GM10847 (cell line): ENCODE results near the gene KLF2.

Experiments
- POLR2A ChIP-seq: IDR thresholded peaks from 2 replicates; pipeline ENCODE4 v1.6.1; 2011; ENCODE audit not compliant: insufficient read length; ENCODE audit errors: extremely low read depth

KLF2 gene

DNA sequence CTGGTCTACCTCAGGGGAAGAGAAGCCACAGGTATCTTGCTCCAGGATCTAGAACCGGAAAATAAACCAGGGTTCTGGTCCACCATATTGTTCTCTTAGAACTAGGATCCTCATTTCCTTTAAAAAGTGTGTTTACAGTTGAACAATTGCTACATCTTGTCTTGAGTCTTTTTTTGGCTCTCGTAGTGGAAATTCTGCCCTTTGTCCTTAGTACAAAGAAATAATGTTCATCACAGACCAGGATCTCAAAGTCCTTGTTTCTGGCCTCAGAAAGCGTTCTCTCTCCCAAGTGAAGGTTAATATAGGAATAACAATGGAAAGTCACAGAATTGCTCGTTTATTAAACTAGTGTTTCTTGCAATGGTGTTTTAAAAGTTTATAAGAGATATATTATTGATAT lies 20.8 kb downstream of the KLF2 start:
- no peak for TF ChIP-seq POLR2A

DNA sequence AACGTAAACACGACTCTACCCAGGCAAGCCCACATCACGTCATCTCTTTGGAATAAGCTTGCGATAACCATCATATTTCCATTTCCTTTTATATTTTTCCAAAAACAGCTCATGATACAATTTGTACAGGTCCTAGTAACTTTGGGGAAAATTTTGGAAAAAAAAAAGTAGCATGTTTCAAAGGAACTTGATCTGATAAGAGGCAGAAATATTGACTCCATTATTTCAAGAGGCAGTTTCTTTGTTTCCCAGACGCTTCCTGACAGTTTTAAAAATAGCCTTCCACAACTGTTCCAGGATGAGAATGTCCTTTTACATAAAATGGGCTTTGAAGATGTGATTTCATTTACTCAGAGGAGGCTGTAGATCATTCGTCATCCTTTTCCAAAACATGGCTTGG lies 23.1 kb downstream of the KLF2 start:
- TF ChIP-seq POLR2A = no peak

DNA sequence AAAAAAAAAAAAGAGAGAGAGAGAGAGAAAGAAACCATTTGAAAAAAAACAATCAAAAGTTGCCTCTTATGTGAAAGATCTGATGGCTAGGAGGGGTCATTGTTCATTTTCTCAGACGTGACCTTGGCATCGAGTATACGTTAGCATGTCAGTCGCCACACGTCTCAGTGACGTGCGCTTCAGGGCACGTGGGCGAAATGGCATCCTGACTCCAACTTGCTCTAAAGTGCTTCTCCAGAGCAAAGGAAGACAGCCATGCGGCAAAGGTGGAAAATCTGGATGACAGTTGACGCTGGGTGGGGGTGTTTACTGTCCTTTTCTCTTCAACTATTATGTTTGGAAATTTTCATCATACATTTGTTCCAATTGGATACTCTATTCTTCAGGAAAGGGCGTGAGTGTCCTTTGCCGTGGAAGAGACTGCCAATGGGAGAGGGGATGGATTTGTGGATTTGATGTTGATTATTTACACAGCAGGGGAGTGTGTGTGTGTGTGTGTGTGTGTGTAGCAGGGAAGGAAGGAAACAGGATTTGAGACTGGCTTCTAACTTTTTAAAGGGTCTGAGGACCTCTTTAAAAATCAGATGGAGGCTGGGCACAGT lies 25.0 kb downstream of the KLF2 start:
- TF ChIP-seq POLR2A = no peak

DNA sequence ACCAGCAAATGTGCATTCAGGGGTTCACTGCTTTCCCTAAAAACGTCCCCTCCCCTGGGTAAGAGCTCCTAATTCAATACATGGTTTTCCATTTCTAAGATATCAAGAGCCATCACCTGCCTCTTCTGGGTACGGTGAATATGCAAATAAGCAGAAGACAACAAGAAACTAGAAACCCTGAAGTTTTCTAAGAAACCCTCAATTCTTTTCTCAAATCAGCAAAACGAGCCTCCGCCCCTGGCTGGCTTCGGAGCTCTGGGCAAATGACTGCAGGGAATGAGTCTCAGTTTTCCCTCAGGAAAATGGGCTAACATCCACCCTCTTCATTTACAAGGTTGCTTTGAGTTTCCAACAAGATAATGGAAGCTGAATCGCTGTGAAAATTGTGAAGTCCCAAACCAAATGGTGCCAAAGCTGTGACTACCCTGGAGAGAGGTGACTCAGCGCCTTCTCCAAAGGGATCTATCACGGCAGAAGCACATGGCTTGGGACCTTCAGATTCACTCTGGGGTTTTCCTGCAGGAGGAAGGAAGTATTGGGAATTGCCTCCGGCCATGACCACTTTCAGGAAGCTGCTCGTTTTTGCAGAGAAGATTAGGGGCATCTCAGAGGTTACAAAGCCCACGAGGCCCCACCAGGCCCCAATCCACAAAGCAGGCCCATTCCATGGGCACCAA lies 26.6 kb downstream of the KLF2 start:
- TF ChIP-seq POLR2A = no peak

DNA sequence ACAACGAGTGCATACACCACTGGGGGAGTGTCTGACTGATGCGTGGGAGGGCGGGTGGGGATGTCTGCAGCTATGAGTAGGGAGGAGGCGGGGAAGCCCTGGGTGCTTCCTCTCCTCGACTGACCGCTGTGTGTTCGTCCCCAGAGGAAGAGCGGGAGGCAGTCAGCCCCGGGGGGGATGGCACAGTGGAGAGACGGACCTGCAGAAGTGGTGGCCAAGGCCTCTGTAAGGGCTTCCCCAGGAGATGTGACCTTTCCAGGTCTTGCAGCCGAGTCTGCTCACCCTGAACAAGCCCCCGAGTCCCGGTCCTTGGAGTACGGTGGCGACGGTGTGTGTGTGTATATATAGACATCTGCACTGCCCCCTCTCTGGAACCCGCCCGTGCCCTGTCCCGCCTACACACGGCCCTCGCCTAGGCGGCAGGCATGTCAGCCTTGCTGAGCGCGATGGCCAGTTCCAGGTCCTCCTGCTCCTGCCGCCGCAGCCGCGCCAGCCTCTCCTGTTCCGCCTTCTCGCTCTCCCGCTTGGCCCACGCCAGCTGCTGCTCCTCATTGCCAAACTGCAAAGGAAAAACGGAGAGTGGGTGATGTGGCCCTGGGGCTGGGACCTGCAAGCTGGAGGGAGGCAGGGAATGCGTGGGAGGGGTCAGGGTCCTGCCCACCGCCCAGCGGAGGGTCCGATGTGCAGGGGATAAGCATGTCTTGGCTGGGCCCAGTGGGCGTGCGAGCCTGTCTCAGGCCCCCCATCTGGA lies 30.8 kb downstream of the KLF2 start:
- no peak for TF ChIP-seq POLR2A

DNA sequence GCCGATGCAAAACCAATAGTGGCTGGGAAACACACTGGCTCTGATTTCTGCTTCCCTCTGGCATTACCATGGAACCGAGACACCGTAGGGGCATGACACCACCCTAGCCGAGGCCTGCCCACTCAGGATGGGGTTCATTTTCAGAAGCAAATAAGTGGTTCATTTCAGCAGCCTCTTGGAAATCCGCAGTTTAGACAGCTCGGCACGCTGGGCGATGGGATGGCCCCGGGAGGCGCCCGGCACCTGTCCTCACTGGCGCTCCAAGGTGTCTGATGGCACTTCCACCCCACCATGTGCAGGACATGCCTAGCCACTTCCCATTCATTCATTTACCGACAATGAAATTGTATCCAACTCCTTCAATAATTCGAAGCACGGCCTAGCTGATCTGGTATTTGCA lies 33.8 kb downstream of the KLF2 start:
- TF ChIP-seq POLR2A = no peak

DNA sequence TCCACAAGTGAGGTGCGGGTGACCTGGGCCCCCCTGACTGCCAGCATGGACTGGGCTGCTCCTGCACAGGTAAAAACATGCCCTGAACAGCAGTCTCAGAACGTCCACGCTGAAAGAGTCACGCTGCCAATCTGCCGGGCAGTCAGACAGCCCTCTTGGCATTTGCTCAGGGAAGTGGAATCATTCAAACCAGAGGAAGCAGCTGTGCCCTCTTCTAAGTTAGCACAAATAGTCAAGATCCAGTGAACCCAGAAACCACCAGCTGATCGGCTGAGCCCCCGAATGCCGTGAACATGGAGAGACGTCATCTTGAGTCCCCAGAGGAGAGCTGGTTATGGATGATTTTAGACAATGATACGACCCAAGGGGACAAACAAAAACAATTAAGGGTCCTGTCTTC lies 34.4 kb downstream of the KLF2 start:
- no peak for TF ChIP-seq POLR2A

DNA sequence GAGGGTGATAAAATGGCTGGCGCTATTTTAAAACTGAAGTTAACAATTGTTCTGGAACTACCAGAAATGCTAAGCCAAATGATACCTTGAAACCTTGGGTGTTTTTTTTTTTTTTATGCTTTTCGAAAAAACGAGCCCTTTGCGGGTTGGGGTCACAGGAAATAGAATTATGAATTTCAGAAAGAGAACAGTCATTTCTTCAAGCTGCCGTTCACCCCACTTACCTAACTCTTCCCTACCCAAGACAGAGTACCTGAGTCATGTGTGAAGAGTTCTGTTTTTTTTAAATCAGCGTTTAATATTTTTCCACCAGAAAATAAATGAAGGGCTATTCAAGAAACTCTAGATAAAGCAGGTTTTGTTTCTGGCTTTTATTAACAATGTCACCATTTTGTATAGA lies 35.3 kb downstream of the KLF2 start:
- TF ChIP-seq POLR2A = no peak

DNA sequence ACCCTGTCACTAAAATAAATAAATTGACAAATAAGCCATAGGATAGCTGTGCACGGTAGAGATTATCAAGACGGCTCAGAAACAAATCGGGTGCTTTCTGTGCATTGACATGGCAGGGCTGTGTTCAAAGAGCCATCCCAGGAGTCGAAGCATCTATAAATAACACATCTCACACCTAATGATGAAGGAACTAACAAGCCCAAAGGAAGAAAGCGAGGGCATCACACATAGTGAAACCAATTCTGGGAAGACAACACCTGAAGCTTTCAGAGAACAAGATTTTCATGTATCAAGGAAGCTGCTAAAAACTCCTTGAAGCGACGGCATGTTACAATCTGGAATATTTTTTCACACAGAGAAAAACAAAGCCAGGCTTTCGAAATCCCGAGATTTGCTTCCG lies 36.1 kb downstream of the KLF2 start:
- no peak for TF ChIP-seq POLR2A

DNA sequence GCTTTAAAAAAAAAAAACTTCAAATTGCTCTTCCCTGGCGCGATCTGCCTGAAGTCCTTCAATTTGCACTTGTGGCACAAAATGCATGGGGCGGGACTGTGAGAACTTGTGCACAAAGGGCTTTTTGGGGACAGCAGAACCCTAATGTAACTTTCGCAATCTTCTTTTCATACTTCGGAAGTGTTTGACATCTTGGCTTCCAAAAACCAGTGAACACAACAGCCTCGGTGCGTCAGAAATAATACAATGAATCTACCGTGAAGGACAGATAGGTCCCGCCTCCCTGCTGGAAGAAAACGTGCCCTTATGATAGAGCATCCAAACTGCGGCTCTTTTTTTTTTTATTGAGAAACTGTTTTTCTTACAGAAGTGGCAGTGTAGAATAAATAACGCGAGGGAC lies 36.6 kb downstream of the KLF2 start:
- TF ChIP-seq POLR2A = no peak

DNA sequence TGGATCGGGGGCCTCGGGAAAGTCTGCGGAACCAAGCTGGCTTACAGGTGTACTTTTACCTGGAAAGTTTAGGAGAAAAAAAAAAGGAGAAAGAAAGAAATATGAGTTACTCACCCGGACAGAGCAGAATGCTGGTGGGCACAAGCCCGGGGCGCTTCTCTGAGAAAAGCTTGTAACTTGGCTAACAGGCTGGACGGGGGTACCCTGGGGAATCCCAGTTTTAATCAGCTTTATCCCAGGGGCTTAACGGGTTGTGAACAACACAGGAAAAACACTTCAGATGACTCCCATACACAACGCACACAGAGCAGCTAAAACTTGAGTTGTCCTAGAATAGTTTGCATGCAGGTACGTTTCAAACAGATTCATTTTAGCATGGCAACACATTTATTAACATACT lies 37.3 kb downstream of the KLF2 start:
- TF ChIP-seq POLR2A = no peak

DNA sequence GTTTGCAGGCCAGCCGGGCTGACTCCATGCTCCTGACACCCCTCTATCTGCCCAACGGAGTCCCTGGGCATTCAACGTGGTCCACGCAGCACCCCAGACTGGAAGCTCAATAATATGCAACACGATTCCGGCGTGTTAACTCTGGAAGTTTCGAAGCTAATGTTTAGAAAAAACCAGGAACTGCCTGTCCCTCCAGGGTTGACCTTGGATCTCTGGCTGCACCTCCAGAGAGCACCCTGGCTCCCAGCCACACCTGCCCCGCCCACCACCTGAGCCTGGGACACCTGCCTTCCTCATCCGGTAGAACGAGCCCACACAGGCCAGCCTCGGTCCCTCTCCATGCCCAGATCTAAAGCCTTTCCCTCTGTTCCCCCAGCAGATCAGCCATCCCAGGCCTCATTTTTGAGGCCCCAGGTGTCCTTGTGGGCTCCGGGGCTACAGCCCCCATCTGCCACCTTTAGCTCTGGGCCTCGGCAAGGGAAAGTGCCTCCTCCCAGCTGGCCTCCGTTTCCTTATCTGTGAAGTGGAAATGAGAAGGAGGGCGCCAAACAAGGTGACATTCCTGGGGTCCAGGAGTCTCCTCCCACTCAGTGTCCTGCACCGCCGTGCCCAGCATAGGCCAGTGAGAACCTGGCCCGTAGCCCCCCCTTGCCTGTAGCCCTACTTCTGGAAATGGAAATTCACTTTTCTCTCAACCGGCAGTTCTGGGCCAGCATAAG lies 38.7 kb downstream of the KLF2 start:
- no peak for TF ChIP-seq POLR2A

DNA sequence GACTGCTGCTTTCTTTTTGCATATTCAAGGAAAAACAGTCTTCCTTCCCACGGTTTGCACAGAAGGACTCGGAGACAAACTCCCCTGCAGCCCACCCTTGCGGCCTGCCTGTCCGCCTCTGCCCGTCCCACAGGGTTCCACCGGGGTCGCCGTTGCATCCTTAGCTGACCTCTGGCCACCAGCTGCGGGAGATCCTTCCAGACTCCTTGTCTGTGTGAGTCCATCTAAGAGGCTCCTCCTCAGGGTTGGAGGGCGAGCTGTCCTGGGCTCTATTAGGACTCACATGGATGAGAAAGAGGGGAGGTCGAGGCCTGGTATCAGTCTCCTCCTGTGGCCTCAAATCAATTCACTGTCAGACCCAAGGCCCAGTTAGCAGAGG lies 39.2 kb downstream of the KLF2 start:
- no peak for TF ChIP-seq POLR2A

DNA sequence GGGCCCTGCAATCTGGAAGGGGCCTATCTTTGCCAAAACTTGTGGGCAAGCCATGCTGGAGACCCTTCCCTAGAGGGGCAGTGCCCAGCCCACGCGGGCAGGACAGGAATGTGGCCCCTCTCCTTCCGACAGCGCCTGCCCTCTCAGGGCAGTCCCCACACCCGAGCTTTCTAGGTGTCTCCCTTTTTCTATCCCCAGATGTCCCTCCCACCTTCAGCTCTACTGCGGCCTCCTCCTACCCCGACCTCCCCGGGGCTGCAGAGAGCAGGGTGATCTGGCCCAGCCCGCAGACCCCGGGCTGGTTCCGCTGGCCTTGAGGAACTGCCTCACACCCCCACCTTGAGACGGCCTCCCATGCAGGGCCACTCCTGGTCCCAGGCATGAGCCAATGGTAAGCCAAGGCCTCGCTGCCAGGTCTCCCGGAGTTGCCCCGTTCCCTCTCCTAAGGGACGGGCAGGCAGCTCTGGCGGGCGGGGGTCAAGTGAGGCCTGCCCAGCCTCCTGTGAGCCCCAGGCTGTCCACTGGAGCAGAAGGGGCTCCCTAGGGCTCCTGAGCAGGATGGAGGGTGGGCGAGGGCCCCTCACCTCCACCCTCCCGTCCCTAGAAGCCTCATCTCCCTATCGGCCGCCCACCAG lies 39.7 kb downstream of the KLF2 start:
- no peak for TF ChIP-seq POLR2A

DNA sequence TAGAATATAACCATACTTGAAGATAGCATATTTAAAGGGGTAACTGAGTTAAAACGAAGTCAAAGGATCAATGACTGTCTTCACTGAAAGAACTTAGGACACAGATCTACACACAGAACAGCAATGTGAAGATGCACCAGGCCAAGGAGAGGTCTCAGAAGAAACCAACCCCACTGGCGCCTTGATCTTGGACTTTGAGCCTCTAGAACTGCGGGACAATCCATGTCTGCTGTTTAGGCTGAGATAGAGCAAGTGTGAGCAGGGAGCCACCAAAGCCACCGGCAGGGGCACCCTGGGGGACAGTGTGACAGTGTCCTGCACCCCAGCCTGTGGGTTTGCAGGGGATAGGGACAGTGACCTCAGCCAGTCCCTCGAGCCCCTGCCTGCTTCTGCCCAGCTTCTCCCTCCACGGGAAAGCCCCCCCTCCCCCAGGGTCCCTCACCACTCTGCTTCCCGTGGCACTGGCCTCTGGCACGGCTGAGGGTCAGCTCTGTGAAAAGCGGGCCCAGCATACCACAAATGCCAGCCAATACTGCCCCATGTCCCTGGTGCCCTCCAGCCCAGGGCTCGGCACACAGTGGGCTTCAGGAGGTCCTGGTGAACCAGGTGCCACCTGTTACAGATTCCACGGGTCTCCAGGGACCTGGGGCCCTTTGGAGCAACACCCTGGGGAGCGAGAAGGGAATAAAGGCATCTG lies 40.8 kb downstream of the KLF2 start:
- TF ChIP-seq POLR2A = no peak

DNA sequence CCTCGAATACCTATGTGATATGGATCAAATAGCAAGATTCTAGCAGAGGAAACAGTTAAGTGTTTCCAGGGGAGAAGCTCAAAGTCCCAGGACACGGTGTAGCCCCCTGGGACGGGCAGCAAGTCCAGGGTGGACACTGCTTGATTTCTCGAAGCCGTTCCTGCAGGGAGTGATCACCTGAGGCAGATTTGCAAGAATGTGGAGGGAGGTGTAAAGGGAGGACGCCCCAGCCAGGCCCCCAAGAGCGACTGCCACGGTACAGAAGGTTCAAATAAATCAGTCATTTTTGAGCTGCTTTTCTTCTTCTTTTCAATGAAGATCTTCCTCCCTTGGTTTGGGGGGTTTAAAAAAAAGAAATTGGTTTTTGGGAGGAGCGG lies 41.4 kb downstream of the KLF2 start:
- no peak for TF ChIP-seq POLR2A
